ENCODE data around the gene EMP3.

Gene EMP3

GRCh38 chr19:48297975-48298374 lies 27.4 kb upstream of the EMP3 start:
- no peaks in the 10 kb centered on the region for H3K36me3 ChIP-seq (ENCODE audit: control insufficient read depth, insufficient read depth, low read length)
- TF ChIP-seq CTCF (IDR thresholded peaks at IDR 0.05; ENCODE audit: insufficient read depth, low read length, poor library complexity, severe bottlenecking), result no peak
- no peak for DNase-seq (ENCODE audit: extremely low read depth, insufficient read length)
- no peak overlapping the region for H3K4me3 ChIP-seq (replicated peaks; ENCODE audit: low read depth, low read length)
- H3K27me3 ChIP-seq (replicated peaks; ENCODE audit: control insufficient read depth, insufficient read depth, low read length), result no peaks in the 10 kb centered on the region

GRCh38 chr19:48301886-48302599 lies 23.3 kb upstream of the EMP3 start:
- no peak for DNase-seq (ENCODE audit: extremely low read depth, insufficient read length)
- H3K27me3 ChIP-seq (replicated peaks; ENCODE audit: control insufficient read depth, insufficient read depth, low read length), result no peaks in the 10 kb centered on the region; the same call in 1 of the 2 replicates
- H3K36me3 ChIP-seq (ENCODE audit: control insufficient read depth, insufficient read depth, low read length), result no peaks in the 10 kb centered on the region
- no peak overlapping the region for H3K4me3 ChIP-seq (replicated peaks; ENCODE audit: low read depth, low read length)
- TF ChIP-seq CTCF (IDR thresholded peaks at IDR 0.05; ENCODE audit: insufficient read depth, low read length, poor library complexity, severe bottlenecking), result no peak

GRCh38 chr19:48302600-48302959 lies 22.8 kb upstream of the EMP3 start:
- Histone ChIP-seq H3K27me3 (replicated peaks; ENCODE audit: control insufficient read depth, insufficient read depth, low read length) (no peaks in the 10 kb centered on the region; the same call in 1 of the 2 replicates), H3K4me3 (replicated peaks; ENCODE audit: low read depth, low read length) (no peak overlapping the region), H3K36me3 (ENCODE audit: control insufficient read depth, insufficient read depth, low read length) (no peaks in the 10 kb centered on the region)
- no peak for DNase-seq (ENCODE audit: extremely low read depth, insufficient read length)
- TF ChIP-seq CTCF (IDR thresholded peaks at IDR 0.05; ENCODE audit: insufficient read depth, low read length, poor library complexity, severe bottlenecking), result no peak

GRCh38 chr19:48303367-48303766 lies 22.0 kb upstream of the EMP3 start:
- no peak overlapping the region for H3K4me3 ChIP-seq (replicated peaks; ENCODE audit: low read depth, low read length)
- no peak for TF ChIP-seq CTCF (IDR thresholded peaks at IDR 0.05; ENCODE audit: insufficient read depth, low read length, poor library complexity, severe bottlenecking)
- H3K36me3 ChIP-seq (ENCODE audit: control insufficient read depth, insufficient read depth, low read length), result no peaks in the 10 kb centered on the region
- DNase-seq (ENCODE audit: extremely low read depth, insufficient read length), result no peak
- H3K27me3 ChIP-seq (replicated peaks; ENCODE audit: control insufficient read depth, insufficient read depth, low read length), result no peaks in the 10 kb centered on the region; the same call in 1 of the 2 replicates

- DNase-seq (ENCODE audit: extremely low read depth, insufficient read length), result no peak
- Histone ChIP-seq H3K36me3 (ENCODE audit: control insufficient read depth, insufficient read depth, low read length) (no peaks in the 10 kb centered on the region), H3K27me3 (replicated peaks; ENCODE audit: control insufficient read depth, insufficient read depth, low read length) (no peaks in the 10 kb centered on the region; the same call in 1 of the 2 replicates), H3K4me3 (replicated peaks; ENCODE audit: low read depth, low read length) (no peak overlapping the region)
- TF ChIP-seq CTCF (IDR thresholded peaks at IDR 0.05; ENCODE audit: insufficient read depth, low read length, poor library complexity, severe bottlenecking), result no peak
Observed at GRCh38 chr19:48303866-48304265, 21.5 kb upstream of the EMP3 start.

Measured in GM06990 (cell line).